ENCODE results near the gene CTRB1.

Gene CTRB1

DNA sequence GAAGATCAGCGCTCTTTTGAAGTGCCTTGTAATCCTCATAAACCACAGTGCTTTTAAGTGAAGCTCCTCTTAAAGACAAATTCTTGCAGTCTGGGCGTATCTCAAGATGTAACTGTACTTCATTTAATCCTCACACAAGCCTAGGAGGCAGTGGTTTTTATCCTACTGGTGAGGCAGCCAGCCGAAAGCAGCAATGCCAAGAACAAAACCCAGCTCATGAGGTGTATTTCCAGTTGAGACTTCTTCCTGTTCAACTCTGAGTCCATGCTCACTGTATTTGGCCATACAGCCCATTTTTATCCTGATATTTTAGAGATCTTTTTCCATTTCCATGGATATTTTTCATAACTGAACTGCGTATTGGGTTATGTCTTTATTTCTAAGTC lies 25.5 kb upstream of the CTRB1 start:
- H3K27ac ChIP-seq (ENCODE audit: low read length): no peak overlapping the region
- H3K27me3 ChIP-seq (ENCODE audit: control insufficient read depth in 1 of 2, insufficient read depth in 2 of 2, low read length in 2 of 2): peaks cover 11 to 12% of the 10 kb centered on the region in 2 donors
- peaks cover 4% of the 10 kb centered on the region for H3K4me1 ChIP-seq (ENCODE audit: control insufficient read depth, insufficient read depth, low read length)
- H3K36me3 ChIP-seq (ENCODE audit: control insufficient read depth in 2 of 2, insufficient read depth in 2 of 2, low read length in 2 of 2): no peaks in the 10 kb centered on the region
- no peak overlapping the region for H3K4me3 ChIP-seq (ENCODE audit: low read length in 2 of 2)
- H3K9ac ChIP-seq (ENCODE audit: low read length in 2 of 2): no peak overlapping the region
- no peaks in the 10 kb centered on the region for H3K9me3 ChIP-seq (ENCODE audit: control insufficient read depth in 2 of 2, low read length in 2 of 2)

- no peak overlapping the region for H3K27ac ChIP-seq (ENCODE audit: low read length)
- no peaks in the 10 kb centered on the region for H3K9me3 ChIP-seq (ENCODE audit: control insufficient read depth in 2 of 2, low read length in 2 of 2)
- peaks cover 11 to 14% of the 10 kb centered on the region in 2 donors for H3K27me3 ChIP-seq (ENCODE audit: control insufficient read depth in 1 of 2, insufficient read depth in 2 of 2, low read length in 2 of 2)
- no peaks in the 10 kb centered on the region for H3K36me3 ChIP-seq (ENCODE audit: control insufficient read depth in 2 of 2, insufficient read depth in 2 of 2, low read length in 2 of 2)
- peaks cover 6% of the 10 kb centered on the region for H3K4me1 ChIP-seq (ENCODE audit: control insufficient read depth, insufficient read depth, low read length)
- no peak overlapping the region for H3K4me3 ChIP-seq (ENCODE audit: low read length in 2 of 2)
- no peak overlapping the region for H3K9ac ChIP-seq (ENCODE audit: low read length in 2 of 2)
Measured at GRCh38 chr16:75193730-75194444, 24.9 kb upstream of the CTRB1 start.

DNA sequence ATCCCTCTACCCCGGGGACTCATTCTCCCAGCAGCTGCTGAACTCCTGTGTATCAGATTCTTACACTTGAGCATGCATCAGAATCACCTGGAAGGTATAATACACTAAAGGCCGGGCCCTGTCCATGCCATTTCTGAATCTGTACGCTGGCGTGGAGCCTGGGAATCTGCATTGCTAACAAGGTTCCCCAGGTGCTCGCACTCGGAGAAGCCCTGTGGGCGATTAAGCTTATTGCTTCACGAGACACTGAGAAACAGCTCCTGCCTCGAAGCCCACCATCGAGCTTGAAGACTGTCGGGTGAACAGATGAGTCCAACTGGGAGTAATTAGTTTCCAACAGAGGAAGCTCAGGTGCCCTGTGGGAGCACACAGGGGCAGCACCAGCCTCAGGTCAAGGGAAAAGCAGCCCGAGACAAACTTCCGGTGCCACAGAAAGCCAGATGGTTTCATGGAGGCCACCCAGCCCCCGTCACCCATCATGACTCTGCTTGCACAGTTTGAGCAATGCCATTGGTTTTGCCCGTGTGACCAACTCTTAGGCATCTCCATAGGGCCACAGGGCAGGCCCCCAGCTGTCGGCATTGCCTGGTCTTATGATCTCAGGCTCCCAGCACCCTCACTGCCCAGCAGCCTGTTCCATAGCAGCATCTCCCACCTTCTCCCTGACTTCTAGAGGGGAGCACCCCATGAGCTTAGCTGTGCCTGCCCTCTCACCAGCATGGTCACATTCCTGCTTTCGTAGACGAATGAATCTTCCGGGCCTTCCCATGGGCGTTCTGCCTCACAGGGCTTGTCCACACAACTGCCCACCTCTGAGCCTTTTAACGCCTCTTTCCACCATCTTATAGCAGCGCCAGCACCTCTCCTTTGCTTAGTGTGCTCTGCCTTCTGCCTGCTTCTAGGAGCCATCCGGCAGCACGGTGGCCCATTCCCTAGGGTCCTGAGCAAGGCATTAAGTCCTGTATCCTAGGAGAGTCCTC lies 22.7 kb upstream of the CTRB1 start:
- peaks cover 10 to 14% of the 10 kb centered on the region in 2 donors for H3K27me3 ChIP-seq (ENCODE audit: control insufficient read depth in 1 of 2, insufficient read depth in 2 of 2, low read length in 2 of 2)
- peaks cover 11% of the 10 kb centered on the region for H3K4me1 ChIP-seq (ENCODE audit: control insufficient read depth, insufficient read depth, low read length)
- H3K4me3 ChIP-seq (ENCODE audit: low read length in 2 of 2): no peak overlapping the region
- H3K27ac ChIP-seq (ENCODE audit: low read length): no peak overlapping the region
- no peaks in the 10 kb centered on the region for H3K36me3 ChIP-seq (ENCODE audit: control insufficient read depth in 2 of 2, insufficient read depth in 2 of 2, low read length in 2 of 2)
- H3K9ac ChIP-seq (ENCODE audit: low read length in 2 of 2): no peak overlapping the region
- no peaks in the 10 kb centered on the region for H3K9me3 ChIP-seq (ENCODE audit: control insufficient read depth in 2 of 2, low read length in 2 of 2)

DNA sequence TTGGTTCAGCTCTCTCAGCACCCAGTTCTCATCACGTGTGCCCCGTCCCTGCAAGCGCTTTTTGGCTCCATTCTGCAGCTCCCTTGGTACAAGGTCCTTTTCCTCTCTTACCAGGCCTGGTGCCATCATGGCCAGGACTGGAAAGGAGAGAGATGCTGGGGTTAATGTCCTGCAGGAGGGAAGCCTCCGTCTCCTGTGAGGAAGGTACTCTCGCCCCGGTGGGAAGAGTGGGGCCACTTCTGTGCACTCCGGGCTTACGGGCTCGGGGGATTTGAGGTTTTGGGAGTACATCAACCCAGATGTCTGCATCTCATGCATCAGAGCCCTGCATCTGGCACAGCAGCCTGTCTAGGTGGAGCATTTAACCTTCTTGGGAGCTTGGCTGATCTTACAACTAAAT lies 22.0 kb upstream of the CTRB1 start:
- Histone ChIP-seq H3K9me3 (ENCODE audit: control insufficient read depth in 2 of 2, low read length in 2 of 2) (no peaks in the 10 kb centered on the region), H3K27me3 (ENCODE audit: control insufficient read depth in 1 of 2, insufficient read depth in 2 of 2, low read length in 2 of 2) (peaks cover 10 to 14% of the 10 kb centered on the region in 2 donors), H3K4me3 (ENCODE audit: low read length in 2 of 2) (no peak overlapping the region), H3K36me3 (ENCODE audit: control insufficient read depth in 2 of 2, insufficient read depth in 2 of 2, low read length in 2 of 2) (no peaks in the 10 kb centered on the region), H3K4me1 (ENCODE audit: control insufficient read depth, insufficient read depth, low read length) (peaks cover 12% of the 10 kb centered on the region), H3K9ac (ENCODE audit: low read length in 2 of 2) (no peak overlapping the region), H3K27ac (ENCODE audit: low read length) (no peak overlapping the region)

DNA sequence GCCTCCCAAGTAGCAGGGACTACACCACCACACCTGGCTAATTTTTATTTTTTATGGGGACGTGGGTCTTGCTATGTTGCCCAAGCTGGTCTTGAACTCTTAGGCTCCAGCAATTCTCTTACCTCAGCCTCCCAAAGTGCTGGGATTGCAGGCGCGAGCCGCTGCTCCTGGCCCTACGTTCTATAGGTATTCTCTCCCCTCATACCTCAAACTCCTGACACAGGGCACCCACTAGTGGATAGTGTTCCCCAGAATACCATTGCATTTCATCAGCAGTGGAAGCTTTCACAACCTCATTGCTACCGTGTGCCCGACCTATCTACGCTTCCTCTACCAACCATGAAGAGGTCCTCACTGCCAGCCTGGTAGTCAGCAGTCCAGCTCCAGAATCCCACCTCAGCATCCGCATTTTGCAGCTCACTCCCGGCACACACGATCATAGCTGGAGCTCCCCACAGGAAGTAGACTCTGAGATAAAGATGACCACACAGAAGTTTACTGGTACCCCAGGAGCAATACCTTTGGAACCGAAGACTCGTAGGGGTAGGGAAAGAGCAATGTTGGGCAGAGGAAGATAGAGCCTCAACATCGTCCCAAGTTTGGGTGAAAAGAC lies 21.2 kb upstream of the CTRB1 start:
- Histone ChIP-seq H3K9me3 (ENCODE audit: control insufficient read depth in 2 of 2, low read length in 2 of 2) (no peaks in the 10 kb centered on the region), H3K27me3 (ENCODE audit: control insufficient read depth in 1 of 2, insufficient read depth in 2 of 2, low read length in 2 of 2) (peaks cover 10 to 14% of the 10 kb centered on the region in 2 donors), H3K27ac (ENCODE audit: low read length) (no peak overlapping the region), H3K4me3 (ENCODE audit: low read length in 2 of 2) (no peak overlapping the region), H3K4me1 (ENCODE audit: control insufficient read depth, insufficient read depth, low read length) (peaks cover 12% of the 10 kb centered on the region), H3K36me3 (ENCODE audit: control insufficient read depth in 2 of 2, insufficient read depth in 2 of 2, low read length in 2 of 2) (no peaks in the 10 kb centered on the region), H3K9ac (ENCODE audit: low read length in 2 of 2) (no peak overlapping the region)

- no peak overlapping the region for H3K4me3 ChIP-seq (ENCODE audit: low read length in 2 of 2)
- H3K27me3 ChIP-seq (ENCODE audit: control insufficient read depth in 1 of 2, insufficient read depth in 2 of 2, low read length in 2 of 2): peaks cover 10 to 14% of the 10 kb centered on the region in 2 donors
- H3K36me3 ChIP-seq (ENCODE audit: control insufficient read depth in 2 of 2, insufficient read depth in 2 of 2, low read length in 2 of 2): no peaks in the 10 kb centered on the region
- H3K9ac ChIP-seq (ENCODE audit: low read length in 2 of 2): no peak overlapping the region
- no peaks in the 10 kb centered on the region for H3K9me3 ChIP-seq (ENCODE audit: control insufficient read depth in 2 of 2, low read length in 2 of 2)
- H3K27ac ChIP-seq (ENCODE audit: low read length): no peak overlapping the region
- H3K4me1 ChIP-seq (ENCODE audit: control insufficient read depth, insufficient read depth, low read length): peaks cover 12% of the 10 kb centered on the region
Measured at GRCh38 chr16:75198135-75198600, 20.6 kb upstream of the CTRB1 start.

DNA sequence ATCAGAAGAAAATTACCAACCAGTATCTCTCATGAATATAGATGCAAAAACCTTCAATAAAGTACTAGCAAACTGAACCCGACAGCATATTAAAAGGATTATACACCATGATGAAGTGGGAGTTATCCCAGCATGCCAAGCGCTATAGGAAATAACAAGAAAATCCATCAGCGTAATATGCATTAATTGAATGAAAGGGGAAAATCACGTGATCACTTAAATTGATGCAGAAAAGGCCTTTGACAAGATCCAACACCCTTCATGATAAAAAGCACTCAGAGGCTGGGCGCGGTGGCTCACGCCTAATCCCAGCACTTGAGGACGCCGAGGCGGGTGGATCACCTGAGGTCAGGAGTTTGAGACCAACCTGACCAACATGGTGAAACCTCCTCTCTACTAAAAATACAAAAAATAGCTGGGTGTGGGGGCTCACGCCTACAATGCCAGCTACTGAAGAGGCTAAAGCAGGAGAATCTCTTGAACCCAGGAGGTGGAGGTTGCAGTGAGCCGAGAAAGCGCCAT lies 16.7 kb upstream of the CTRB1 start:
- no peak overlapping the region for H3K4me3 ChIP-seq (ENCODE audit: low read length in 2 of 2)
- peaks cover 12% of the 10 kb centered on the region for H3K4me1 ChIP-seq (ENCODE audit: control insufficient read depth, insufficient read depth, low read length)
- H3K9ac ChIP-seq (ENCODE audit: low read length in 2 of 2): no peak overlapping the region
- no peaks in the 10 kb centered on the region for H3K9me3 ChIP-seq (ENCODE audit: control insufficient read depth in 2 of 2, low read length in 2 of 2)
- no peak overlapping the region for H3K27ac ChIP-seq (ENCODE audit: low read length)
- no peaks in the 10 kb centered on the region for H3K36me3 ChIP-seq (ENCODE audit: control insufficient read depth in 2 of 2, insufficient read depth in 2 of 2, low read length in 2 of 2)
- H3K27me3 ChIP-seq (ENCODE audit: control insufficient read depth in 1 of 2, insufficient read depth in 2 of 2, low read length in 2 of 2): peaks cover 8 to 10% of the 10 kb centered on the region in 2 donors

DNA sequence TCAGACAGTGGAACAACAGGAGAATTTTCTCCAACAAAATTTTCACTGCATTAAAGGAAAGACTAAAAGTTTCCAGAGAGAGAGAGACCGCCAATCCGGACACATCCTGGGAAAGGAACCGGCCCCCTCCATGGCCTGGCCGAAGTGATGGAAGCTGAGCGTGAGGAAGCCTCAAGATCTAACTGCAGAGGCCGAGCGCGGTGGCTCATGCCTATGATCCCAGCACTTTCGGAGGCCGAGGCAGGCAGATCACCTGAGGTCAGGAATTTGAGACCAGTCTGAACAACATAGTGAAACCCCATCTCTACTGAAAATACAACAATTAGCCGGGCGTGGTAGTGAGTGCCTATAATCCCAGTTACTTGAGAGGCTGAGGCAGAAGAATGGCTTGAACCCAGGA lies 15.7 kb upstream of the CTRB1 start:
- no peaks in the 10 kb centered on the region for H3K36me3 ChIP-seq (ENCODE audit: control insufficient read depth in 2 of 2, insufficient read depth in 2 of 2, low read length in 2 of 2)
- H3K4me1 ChIP-seq (ENCODE audit: control insufficient read depth, insufficient read depth, low read length): peaks cover 9% of the 10 kb centered on the region
- no peak overlapping the region for H3K4me3 ChIP-seq (ENCODE audit: low read length in 2 of 2)
- no peak overlapping the region for H3K27ac ChIP-seq (ENCODE audit: low read length)
- no peaks in the 10 kb centered on the region for H3K9me3 ChIP-seq (ENCODE audit: control insufficient read depth in 2 of 2, low read length in 2 of 2)
- H3K9ac ChIP-seq (ENCODE audit: low read length in 2 of 2): no peak overlapping the region
- peaks cover 1 to 3% of the 10 kb centered on the region in 2 donors for H3K27me3 ChIP-seq (ENCODE audit: control insufficient read depth in 1 of 2, insufficient read depth in 2 of 2, low read length in 2 of 2)

DNA sequence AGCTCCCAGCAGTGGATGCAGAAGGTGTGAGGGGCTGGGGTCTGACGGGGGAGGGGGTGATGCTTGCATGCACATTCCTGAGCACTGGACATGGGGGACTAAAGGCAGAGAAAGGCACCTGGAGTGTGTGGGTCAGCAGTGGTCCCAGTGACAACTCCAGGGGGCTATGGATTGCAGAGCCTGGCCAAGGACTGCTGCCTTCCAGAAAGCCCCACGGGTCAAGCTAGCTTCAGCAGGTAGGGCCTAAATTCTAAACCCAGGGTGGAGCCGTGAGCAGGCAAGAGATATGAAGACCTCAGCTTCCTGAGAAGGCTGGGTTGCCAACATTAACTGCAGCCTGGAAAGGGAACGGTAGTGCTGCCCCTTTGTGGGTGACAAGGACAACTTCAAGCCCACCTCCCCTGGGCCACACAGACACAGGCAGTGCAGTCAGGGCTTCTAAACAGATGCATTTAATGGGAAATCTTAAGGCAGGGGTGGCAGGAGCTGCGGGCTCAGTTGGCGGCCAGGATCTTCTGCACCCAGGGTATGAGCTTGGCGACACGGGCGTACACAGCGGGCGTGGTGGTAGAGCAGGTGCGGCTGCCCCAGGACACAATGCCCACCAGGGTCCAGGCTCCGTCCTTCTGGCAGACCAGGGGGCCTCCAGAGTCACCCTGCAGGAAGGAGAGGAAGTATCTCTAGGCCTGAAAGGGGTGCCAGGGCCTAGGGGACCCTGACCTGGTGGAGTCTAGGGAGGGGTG lies 14.9 kb upstream of the CTRB1 start:
- Histone ChIP-seq H3K4me3 (ENCODE audit: low read length in 2 of 2) (no peak overlapping the region), H3K9me3 (ENCODE audit: control insufficient read depth in 2 of 2, low read length in 2 of 2) (no peaks in the 10 kb centered on the region), H3K27me3 (ENCODE audit: control insufficient read depth in 1 of 2, insufficient read depth in 2 of 2, low read length in 2 of 2) (no peaks in the 10 kb centered on the region), H3K9ac (ENCODE audit: low read length in 2 of 2) (no peak overlapping the region), H3K4me1 (ENCODE audit: control insufficient read depth, insufficient read depth, low read length) (peaks cover 6% of the 10 kb centered on the region), H3K36me3 (ENCODE audit: control insufficient read depth in 2 of 2, insufficient read depth in 2 of 2, low read length in 2 of 2) (no peaks in the 10 kb centered on the region), H3K27ac (ENCODE audit: low read length) (no peak overlapping the region)

GRCh38 chr16:75204410-75204758 lies 14.4 kb upstream of the CTRB1 start:
- Histone ChIP-seq H3K4me3 (ENCODE audit: low read length in 2 of 2) (no peak overlapping the region), H3K9me3 (ENCODE audit: control insufficient read depth in 2 of 2, low read length in 2 of 2) (no peaks in the 10 kb centered on the region), H3K27ac (ENCODE audit: low read length) (no peak overlapping the region)

More at GRCh38 chr16:75204410-75204758, 14.4 kb upstream of the CTRB1 start:
- Histone ChIP-seq H3K36me3 (ENCODE audit: control insufficient read depth in 2 of 2, insufficient read depth in 2 of 2, low read length in 2 of 2) (no peaks in the 10 kb centered on the region), H3K9ac (ENCODE audit: low read length in 2 of 2) (no peak overlapping the region), H3K4me1 (ENCODE audit: control insufficient read depth, insufficient read depth, low read length) (peaks cover 6% of the 10 kb centered on the region), H3K27me3 (ENCODE audit: control insufficient read depth in 1 of 2, insufficient read depth in 2 of 2, low read length in 2 of 2) (no peaks in the 10 kb centered on the region)

Measured in stomach smooth muscle (tissue), 2 donors.